Large intestine (tissue), 3 donors: ENCODE data around the gene SLCO4C1. TPM values are rescaled to one million over a fixed set of nuclear protein-coding genes. Genes with fewer than 3 reads are reported as not detected.

Experiments
- DNase-seq, 2 donors: peaks; one replicate each; pipeline versions ENCODE4 v3.0.0 to v3.0.0-alpha.2; 2013
- H3K27ac ChIP-seq: one replicate; pipeline ENCODE4 v1.5.1; 2013; ENCODE audit warnings: low read length
- H3K27me3 ChIP-seq: 2 replicates; pipeline ENCODE4 v1.6.1; 2013; ENCODE audit warnings: low read length; ENCODE audit not compliant: control insufficient read depth, insufficient read depth
- H3K36me3 ChIP-seq: 2 replicates; pipeline ENCODE4 v1.6.1; 2013; ENCODE audit warnings: low read length; ENCODE audit not compliant: control insufficient read depth, insufficient read depth
- H3K4me1 ChIP-seq: one replicate; pipeline ENCODE4 v1.6.1; 2013; ENCODE audit warnings: low read length; ENCODE audit not compliant: control insufficient read depth, insufficient read depth
- H3K4me3 ChIP-seq: one replicate; pipeline ENCODE4 v1.5.1; 2013; ENCODE audit warnings: low read length
- H3K9me3 ChIP-seq: one replicate; pipeline ENCODE4 v1.6.1; 2013; ENCODE audit warnings: mild to moderate bottlenecking, low read depth, low read length, moderate library complexity; ENCODE audit not compliant: control insufficient read depth
- WGBS: methylation state at CpG from one replicate; pipeline ENCODE4 v1.1.5; 2013; ENCODE audit warnings: low lambda C conversion rate; ENCODE audit not compliant: insufficient coverage; 5-methylcytosine and 5-hydroxymethylcytosine counted together
- polyA plus RNA-seq: library from polyadenylated mRNA; unstranded; fragments of 120-200 nt; gene quantifications from one replicate; pipeline ENCODE4 v1.2.1, GENCODE V29; 2013

SLCO4C1 gene
- polyA plus RNA-seq, 1 donor = 24.9 TPM

DNA sequence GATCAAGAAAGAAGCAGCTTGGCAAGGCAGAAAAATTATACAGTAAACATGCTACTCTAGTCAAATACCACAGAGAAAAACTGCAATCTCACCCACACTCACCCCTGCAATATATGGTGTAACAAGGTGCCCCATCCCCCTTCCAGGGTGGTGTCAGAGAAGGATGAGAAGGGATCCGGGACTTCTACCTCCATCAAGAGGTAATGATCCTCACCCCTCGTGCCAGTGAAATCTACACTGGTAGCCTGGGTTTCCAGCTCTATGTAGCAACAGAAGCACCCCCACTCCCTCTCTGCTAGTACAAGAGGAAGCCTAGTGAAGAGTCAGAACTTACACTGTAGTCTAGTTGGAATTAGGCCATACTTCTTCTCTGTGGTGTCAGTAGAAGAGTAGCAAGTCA, 18.9 kb downstream of the SLCO4C1 start:
- no CpG with 5 or more reads among the region's 2 CpGs for WGBS
- no peaks in the 10 kb centered on the region for H3K4me1 ChIP-seq
- H3K9me3 ChIP-seq = no peaks in the 10 kb centered on the region
- no peak overlapping the region for H3K4me3 ChIP-seq
- peaks cover 2% of the 10 kb centered on the region for H3K36me3 ChIP-seq
- no peak for DNase-seq
- H3K27me3 ChIP-seq = no peaks in the 10 kb centered on the region
- no peak overlapping the region for H3K27ac ChIP-seq

DNA sequence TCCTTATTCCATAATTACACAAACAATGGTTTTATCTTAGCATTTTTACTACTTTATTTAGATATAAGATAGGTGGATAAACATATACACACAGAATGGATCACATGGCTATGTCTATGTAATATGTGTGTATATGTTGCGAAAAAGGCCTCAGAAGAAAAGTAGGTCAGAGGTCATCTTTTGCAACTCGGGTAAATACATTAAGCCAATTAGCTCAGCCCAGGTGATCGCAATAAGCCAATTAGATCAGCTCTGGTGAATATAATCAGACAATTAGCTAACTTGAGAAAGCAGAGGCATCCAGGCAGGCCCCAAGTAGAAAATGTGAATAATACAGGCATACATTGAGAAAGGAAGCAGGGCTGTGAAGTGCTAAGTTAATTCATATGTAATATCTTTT, 24.3 kb downstream of the SLCO4C1 start:
- Histone ChIP-seq H3K9me3 (peaks cover 13% of the 10 kb centered on the region), H3K4me3 (no peak overlapping the region), H3K4me1 (no peaks in the 10 kb centered on the region), H3K36me3 (peaks cover 2% of the 10 kb centered on the region), H3K27me3 (no peaks in the 10 kb centered on the region), H3K27ac (no peak overlapping the region)
- WGBS = no CpG with 5 or more reads among the region's 3 CpGs
- DNase-seq = no peak

DNA sequence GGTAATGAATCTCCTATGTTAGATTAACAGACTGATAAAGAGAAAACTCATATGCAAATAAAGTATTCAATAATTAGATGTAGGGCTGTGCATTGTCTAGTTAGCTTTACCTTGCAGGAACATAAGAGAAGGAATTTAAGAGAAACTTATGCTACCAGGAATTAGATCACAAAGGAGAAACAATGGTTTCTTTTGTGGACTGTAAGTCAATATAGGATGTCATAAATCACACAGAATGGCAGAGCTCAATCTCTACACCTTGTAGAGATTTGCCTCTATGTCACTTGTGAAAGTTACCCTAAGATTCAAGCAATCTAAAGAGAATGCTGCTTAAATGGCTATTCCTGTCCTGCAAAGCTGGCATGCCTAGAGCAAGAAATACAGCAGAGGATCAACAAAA, 26.0 kb downstream of the SLCO4C1 start:
- Histone ChIP-seq H3K36me3 (peaks cover 2% of the 10 kb centered on the region), H3K27ac (no peak overlapping the region), H3K4me3 (no peak overlapping the region), H3K27me3 (no peaks in the 10 kb centered on the region), H3K4me1 (no peaks in the 10 kb centered on the region), H3K9me3 (peaks cover 13% of the 10 kb centered on the region)
- DNase-seq = no peak

DNA sequence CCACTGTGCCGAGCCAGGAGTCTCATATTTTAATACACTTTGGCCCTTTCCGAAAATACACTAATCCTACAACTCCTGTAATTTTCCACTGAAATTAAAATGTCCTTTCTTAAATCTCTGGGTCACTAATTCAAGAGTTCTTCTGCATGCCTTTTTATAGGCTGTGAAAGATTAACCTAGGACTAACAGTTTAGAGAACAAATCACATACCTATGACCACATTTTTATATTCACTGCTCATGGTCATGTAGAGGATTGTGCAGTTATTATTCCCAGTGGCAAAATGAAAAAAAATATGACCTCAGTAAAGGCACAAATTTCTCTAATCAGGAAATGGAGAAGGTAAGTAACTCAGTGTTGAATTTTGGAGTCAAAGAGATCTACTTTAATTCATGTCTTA, 33.4 kb downstream of the SLCO4C1 start:
- Histone ChIP-seq H3K4me1 (no peaks in the 10 kb centered on the region), H3K27ac (no peak overlapping the region), H3K9me3 (no peaks in the 10 kb centered on the region), H3K27me3 (no peaks in the 10 kb centered on the region), H3K4me3 (no peak overlapping the region), H3K36me3 (no peaks in the 10 kb centered on the region)
- 100% methylated on average over 1 of the region's 2 CpGs for WGBS
- no peak for DNase-seq

DNA sequence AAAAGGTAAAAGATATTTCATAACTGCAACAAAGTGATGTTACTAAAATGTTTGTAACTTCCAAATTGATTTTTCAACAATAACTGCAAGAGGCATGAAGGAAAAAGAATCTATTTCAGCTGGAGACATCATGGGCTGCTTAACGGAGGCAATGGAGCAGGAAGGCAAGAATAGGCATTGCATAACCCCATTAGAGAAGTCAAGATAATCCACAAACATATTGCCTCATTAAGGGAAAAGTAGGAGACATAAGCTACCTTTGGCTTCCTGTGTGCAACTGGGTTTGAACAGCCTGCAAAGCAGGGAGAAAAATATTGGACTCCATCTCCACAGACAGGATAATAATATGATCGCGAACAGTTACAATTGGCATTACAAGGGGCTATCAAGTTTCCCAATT, 46.7 kb downstream of the SLCO4C1 start:
- no peaks in the 10 kb centered on the region for H3K27me3 ChIP-seq
- peaks cover 6% of the 10 kb centered on the region for H3K36me3 ChIP-seq
- no peak for DNase-seq
- H3K27ac ChIP-seq = no peak overlapping the region
- H3K4me3 ChIP-seq = no peak overlapping the region
- WGBS = no CpG with 5 or more reads among the region's 3 CpGs
- H3K4me1 ChIP-seq = no peaks in the 10 kb centered on the region
- H3K9me3 ChIP-seq = no peaks in the 10 kb centered on the region

DNA sequence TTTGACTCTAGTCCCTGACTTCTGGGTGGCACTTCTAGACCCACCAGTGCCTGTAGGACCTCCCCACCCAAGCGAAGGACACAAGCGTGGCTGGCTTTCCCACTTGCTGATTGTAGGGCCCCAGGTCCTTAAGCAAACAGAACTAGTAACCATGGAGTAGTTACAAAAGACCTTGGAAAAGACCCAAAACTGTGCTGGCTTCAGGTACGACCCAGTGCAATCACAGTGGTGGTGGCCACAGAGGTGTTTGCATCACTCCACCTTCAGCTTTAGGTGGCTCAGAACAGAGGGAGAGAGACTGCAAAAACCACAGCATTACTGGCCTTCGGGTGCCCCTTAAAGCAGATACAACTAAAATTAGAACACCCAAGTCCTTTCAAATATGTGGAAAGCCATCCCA, 52.9 kb downstream of the SLCO4C1 start:
- DNase-seq = no peak
- Histone ChIP-seq H3K4me3 (no peak overlapping the region), H3K9me3 (no peaks in the 10 kb centered on the region), H3K36me3 (no peaks in the 10 kb centered on the region), H3K4me1 (no peaks in the 10 kb centered on the region), H3K27me3 (no peaks in the 10 kb centered on the region), H3K27ac (no peak overlapping the region)
- no CpG with 5 or more reads among the region's 4 CpGs for WGBS

DNA sequence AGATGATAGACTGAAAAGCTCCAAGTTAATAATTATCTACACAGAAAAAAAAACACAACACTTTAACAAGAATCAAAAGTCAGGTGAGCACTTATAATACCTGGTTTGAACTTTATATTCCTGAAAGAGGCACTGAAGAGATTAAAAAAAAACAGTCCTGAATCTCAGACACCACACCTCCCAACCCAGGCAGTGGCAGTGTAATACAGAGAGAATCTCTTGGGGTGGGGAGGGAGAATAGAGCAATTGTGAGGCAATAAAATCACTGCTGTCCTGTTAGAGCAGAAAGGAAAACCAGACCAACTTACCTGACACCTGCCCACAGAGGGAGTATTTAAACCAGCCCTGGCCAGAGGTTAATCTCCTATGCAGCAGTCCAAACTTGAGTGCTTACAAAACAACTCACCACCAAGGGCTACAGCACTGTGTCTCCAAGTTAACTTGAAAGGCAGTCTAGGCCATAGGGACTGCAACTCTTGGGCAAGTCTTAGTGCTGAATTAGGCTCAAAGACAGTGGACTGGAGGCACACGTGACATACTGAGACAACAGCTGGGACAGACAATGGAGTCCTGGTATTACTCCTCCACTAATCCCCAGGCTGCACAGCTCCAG, 54.2 kb downstream of the SLCO4C1 start:
- Histone ChIP-seq H3K27me3 (no peaks in the 10 kb centered on the region), H3K4me1 (no peaks in the 10 kb centered on the region), H3K9me3 (no peaks in the 10 kb centered on the region), H3K27ac (peak overlapping the region; percentile 2), H3K4me3 (no peak overlapping the region), H3K36me3 (no peaks in the 10 kb centered on the region)
- 60% methylated on average over 1 of the region's 1 CpG for WGBS
- peak; percentile 64 to 85 for DNase-seq

DNA sequence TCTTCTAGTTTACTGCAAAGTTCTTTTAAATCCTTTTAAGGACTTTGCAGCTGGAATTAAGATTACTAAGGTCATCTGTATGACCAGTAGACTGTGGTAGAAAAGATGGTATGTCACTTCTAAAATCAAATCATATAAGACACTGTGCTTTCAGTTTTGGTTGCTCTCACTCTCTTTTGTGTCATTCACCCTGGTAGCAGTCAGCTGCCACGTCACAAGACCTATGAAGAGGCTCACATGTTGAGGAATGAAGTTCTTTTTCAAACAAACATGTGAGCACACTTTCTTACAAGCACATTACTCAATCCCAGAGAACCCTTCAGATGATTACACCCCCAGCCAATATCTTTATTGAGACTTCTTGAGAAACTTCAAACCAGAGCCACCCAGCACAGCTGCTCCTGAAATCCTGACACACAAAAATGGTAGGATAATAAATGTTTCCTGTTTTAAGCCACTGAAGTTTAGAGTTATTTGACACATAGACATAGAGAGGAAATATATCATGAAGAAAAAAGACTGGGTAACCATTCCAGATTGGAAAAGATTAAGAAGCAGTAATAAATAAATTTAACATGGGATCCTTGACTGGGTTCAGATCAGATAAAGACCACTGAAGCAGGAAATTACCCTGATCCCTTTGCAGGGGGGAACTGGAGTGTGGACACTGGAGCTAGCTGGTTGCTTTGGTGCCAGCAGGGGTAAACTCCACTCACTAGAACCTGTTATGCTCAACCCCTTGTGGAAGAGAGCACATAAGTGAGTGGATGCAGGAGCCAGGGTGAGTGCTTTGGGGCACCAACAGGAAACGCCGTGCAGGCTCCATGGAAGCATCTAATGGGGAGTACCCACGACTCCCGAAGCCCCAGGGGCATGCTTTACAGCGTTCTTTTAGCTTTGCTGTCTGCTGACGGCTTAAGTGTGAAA, 64.1 kb downstream of the SLCO4C1 start:
- H3K36me3 ChIP-seq = peaks cover 2% of the 10 kb centered on the region
- peaks cover 7% of the 10 kb centered on the region for H3K4me1 ChIP-seq
- no peaks in the 10 kb centered on the region for H3K27me3 ChIP-seq
- no peak overlapping the region for H3K4me3 ChIP-seq
- WGBS = no CpG with 5 or more reads among the region's 7 CpGs
- H3K9me3 ChIP-seq = no peaks in the 10 kb centered on the region
- peak overlapping the region; percentile 67 for H3K27ac ChIP-seq
- peak; percentile 73 to 86 for DNase-seq

DNA sequence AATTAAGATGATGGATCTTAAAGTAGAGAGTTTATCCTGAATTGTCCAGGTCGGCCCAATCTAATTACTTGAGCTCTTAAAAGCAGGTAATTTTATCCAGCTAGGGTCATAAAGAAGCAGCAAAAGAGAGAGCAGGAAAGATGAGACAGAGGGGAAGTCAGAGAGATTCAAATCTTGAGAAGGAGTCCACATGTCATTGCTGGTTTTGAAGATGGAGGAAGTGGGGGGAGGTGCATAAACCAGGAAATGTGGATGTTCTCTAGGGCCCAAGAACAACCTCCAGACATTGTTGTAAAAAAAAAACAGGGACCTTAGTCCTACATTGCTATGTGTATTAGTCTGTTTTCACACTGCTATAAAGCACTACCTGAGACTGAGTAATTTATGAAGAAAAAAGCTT, 66.4 kb downstream of the SLCO4C1 start:
- 63% methylated on average over 1 of the region's 1 CpG for WGBS
- Histone ChIP-seq H3K4me1 (peaks cover 7% of the 10 kb centered on the region), H3K9me3 (no peaks in the 10 kb centered on the region), H3K27ac (no peak overlapping the region), H3K4me3 (no peak overlapping the region), H3K36me3 (peaks cover 2% of the 10 kb centered on the region), H3K27me3 (no peaks in the 10 kb centered on the region)
- DNase-seq = no peak

DNA sequence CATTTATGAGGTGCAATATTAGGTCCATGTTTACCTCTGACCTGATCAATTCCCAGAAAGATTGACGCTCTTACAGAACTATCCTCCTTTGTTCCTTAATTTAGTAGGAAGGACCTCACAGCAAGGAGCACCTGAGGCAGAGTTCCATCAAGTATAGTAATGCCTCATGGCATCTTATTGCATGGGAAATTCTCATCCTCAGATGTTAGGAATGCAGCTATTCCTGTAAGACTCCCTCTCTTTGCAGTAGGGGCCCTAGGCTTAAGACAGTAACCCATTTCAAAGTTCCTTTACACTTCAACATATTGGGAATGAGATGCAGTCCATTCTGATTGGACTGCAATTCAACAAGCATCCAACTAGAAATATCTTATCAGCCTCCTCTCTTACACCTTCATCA, 69.8 kb downstream of the SLCO4C1 start:
- no peaks in the 10 kb centered on the region for H3K4me1 ChIP-seq

More for the DNA sequence above, 69.8 kb downstream of the SLCO4C1 start:
- Histone ChIP-seq H3K4me3 (no peak overlapping the region), H3K36me3 (no peaks in the 10 kb centered on the region), H3K27ac (no peak overlapping the region), H3K27me3 (no peaks in the 10 kb centered on the region), H3K9me3 (no peaks in the 10 kb centered on the region)
- no CpG with 5 or more reads among the region's 1 CpG for WGBS
- DNase-seq = no peak
